Measurements from ENCODE around the gene CABCOCO1.

DNA sequence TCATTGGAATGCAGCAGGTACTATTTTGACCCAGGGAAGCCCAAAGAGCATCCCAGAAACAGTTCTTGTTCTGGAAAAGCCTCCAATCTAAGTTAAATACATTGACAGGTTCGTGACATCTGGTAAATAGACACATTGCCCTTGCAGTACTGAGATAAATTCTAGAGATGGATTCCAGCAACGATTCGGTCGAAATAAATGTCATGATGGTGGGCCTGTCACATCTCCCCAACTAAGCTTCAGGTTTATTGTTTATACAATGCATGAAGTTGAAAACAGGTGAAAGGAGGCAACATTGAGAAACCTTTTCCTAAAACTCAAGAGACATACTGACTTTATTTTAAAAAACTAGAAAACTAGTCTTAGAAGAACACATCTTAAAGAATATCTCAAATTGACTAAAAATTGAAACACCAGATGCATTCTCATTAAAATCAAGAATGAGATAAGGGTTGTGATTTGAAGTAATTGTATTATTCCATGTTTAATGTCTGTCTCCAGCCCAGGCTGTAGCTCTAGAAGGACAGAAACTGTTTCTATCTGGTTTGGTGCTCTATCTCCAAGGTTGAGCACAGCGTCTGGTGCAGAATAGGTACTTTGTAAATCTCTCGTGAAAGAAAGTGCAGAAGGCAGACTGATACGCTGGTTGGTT lies 114.0 kb downstream of the CABCOCO1 start:
- TF ChIP-seq EZH2 (IDR thresholded peaks at IDR 0.05; ENCODE audit: low read length) = no peak
- TF ChIP-seq, protein P1, sequence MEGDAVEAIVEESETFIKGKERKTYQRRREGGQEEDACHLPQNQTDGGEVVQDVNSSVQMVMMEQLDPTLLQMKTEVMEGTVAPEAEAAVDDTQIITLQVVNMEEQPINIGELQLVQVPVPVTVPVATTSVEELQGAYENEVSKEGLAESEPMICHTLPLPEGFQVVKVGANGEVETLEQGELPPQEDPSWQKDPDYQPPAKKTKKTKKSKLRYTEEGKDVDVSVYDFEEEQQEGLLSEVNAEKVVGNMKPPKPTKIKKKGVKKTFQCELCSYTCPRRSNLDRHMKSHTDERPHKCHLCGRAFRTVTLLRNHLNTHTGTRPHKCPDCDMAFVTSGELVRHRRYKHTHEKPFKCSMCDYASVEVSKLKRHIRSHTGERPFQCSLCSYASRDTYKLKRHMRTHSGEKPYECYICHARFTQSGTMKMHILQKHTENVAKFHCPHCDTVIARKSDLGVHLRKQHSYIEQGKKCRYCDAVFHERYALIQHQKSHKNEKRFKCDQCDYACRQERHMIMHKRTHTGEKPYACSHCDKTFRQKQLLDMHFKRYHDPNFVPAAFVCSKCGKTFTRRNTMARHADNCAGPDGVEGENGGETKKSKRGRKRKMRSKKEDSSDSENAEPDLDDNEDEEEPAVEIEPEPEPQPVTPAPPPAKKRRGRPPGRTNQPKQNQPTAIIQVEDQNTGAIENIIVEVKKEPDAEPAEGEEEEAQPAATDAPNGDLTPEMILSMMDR (optimal IDR thresholded peaks at IDR 0.05 in 1 of 3, IDR thresholded peaks at IDR 0.05 in 1 of 3, conservative IDR thresholded peaks at IDR 0.05 in 1 of 3; ENCODE audit: extremely low read depth in 1 of 3, insufficient read depth in 2 of 3, low read length in 3 of 3) = no peak
